H1 (cell line): Measurements from ENCODE around the gene HDGFL3. TPM values are rescaled to one million over a fixed set of nuclear protein-coding genes. Genes with fewer than 3 reads are reported as not detected.
A peak's percentile ranks its signal among the peaks of the same experiment; 100 is the strongest.

Source experiments
- CTCF ChIA-PET: fragments of 300-600 bp; sonication (Branson Sonifier 250); formaldehyde crosslinking; loops from one replicate; lab custom pipeline; 2021; ENCODE audit not compliant: partially characterized antibody; lab: Charles Lee
- POLR2A ChIA-PET: fragments of 300-600 bp; sonication (Branson Sonifier 250); formaldehyde crosslinking; loops from one replicate; lab custom pipeline; 2021; ENCODE audit warnings: inconsistent platforms; ENCODE audit not compliant: partially characterized antibody; lab: Charles Lee
- DNase-seq, 2 experiments: peaks; one replicate each; pipeline versions ENCODE4 v3.0.0 to v3.0.0-alpha.2; 2010 to 2022; ENCODE audit warnings: low spot score in 2 of 2, low read depth in 1 of 2, mixed read lengths in 1 of 2
- FAIRE-seq: peaks from 2 replicates; lab custom pipeline; 2011; peaks lifted over from hg19 to GRCh38; lab: Jason Lieb, UNC
- H2AFZ ChIP-seq: 2 replicates; pipeline ENCODE4 v1.8.1; 2012; ENCODE audit warnings: low read length, inconsistent platforms
- H2AK5ac ChIP-seq: 2 replicates; pipeline ENCODE4 v1.6.1; 2013; ENCODE audit warnings: low read depth, low read length
- H2BK120ac ChIP-seq: replicated peaks from 2 replicates; pipeline ENCODE3; 2013; ENCODE audit warnings: low read depth, low read length, inconsistent platforms
- H2BK12ac ChIP-seq: 2 replicates; pipeline ENCODE4 v1.6.1; 2013; ENCODE audit warnings: low read depth, low read length
- H2BK15ac ChIP-seq: 2 replicates; pipeline ENCODE4 v1.6.1; 2013; ENCODE audit warnings: low read length
- H2BK20ac ChIP-seq: 2 replicates; pipeline ENCODE4 v1.6.1; 2013; ENCODE audit warnings: low read length
- H2BK5ac ChIP-seq: 2 replicates; pipeline ENCODE4 v1.6.1; 2013; ENCODE audit warnings: low read depth, low read length
- H3K14ac ChIP-seq: 2 replicates; pipeline ENCODE4 v1.6.1; 2013; ENCODE audit warnings: inconsistent platforms; ENCODE audit not compliant: insufficient read length
- H3K18ac ChIP-seq: 2 replicates; pipeline ENCODE4 v1.6.1; 2013; ENCODE audit warnings: low read length; ENCODE audit errors: extremely low read depth
- H3K23ac ChIP-seq: 2 replicates; pipeline ENCODE4 v1.6.1; 2013; ENCODE audit warnings: inconsistent platforms; ENCODE audit not compliant: insufficient read length
- H3K23me2 ChIP-seq: 2 replicates; pipeline ENCODE4 v1.6.1; 2013; ENCODE audit warnings: low read depth, low read length
- H3K27ac ChIP-seq: 2 replicates; pipeline ENCODE4 v1.6.1; 2011; ENCODE audit warnings: low read depth, low read length, inconsistent platforms
- H3K27me3 ChIP-seq, 4 experiments: replicated peaks in 1 of 4; 1 replicate in 1 of 4; 2 replicates in 3 of 4; pipeline versions ENCODE4 v1.6.1 to v1.8.1; 2011 to 2013; ENCODE audit warnings: low read length in 3 of 4, mild to moderate bottlenecking in 3 of 4, inconsistent platforms in 2 of 4, mixed read lengths in 2 of 4, moderate library complexity in 1 of 4; ENCODE audit not compliant: control insufficient read depth in 3 of 4, insufficient read depth in 3 of 4; ENCODE audit errors: extremely low read depth in 1 of 4
- H3K36me3 ChIP-seq, 4 experiments: 2 replicates each; pipeline versions ENCODE4 v1.6.1 to v1.8.1; 2011 to 2013; ENCODE audit warnings: mild to moderate bottlenecking in 4 of 4, low read length in 3 of 4, moderate library complexity in 2 of 4, control low read depth in 1 of 4, inconsistent platforms in 1 of 4; ENCODE audit not compliant: insufficient read depth in 4 of 4, control insufficient read depth in 2 of 4
- H3K4ac ChIP-seq: replicated peaks from 2 replicates; pipeline ENCODE3; 2013; ENCODE audit warnings: low read length, low read depth, mixed read lengths, inconsistent platforms; ENCODE audit not compliant: insufficient read length
- H3K4me1 ChIP-seq, 4 experiments: replicated peaks in 1 of 4; 1 replicate in 1 of 4; 2 replicates in 3 of 4; pipeline versions ENCODE4 v1.6.1 to v1.8.1; 2011 to 2013; ENCODE audit warnings: low read length in 3 of 4, inconsistent platforms in 2 of 4, mixed read lengths in 1 of 4; ENCODE audit not compliant: insufficient read depth in 4 of 4, control insufficient read depth in 3 of 4
- H3K4me2 ChIP-seq, 2 experiments: 2 replicates each; pipeline versions ENCODE4 v1.6.1 to v1.8.1; 2011 to 2013; ENCODE audit warnings: low read depth in 2 of 2, low read length in 2 of 2, control low read depth in 1 of 2, inconsistent platforms in 1 of 2, mild to moderate bottlenecking in 1 of 2; ENCODE audit not compliant: insufficient read depth in 1 of 2
- H3K4me3 ChIP-seq, 4 experiments: fragments of 200-600, 300-600 bp in 1 of 4; sonication (generic), shearing (Covaris generic), sonication (Bioruptor Twin) in 1 of 4; 2 replicates each; pipeline versions ENCODE4 v1.5.1 to v1.8.1; 2011 to 2016; ENCODE audit warnings: low read length in 4 of 4, low read depth in 3 of 4, control low read depth in 2 of 4, inconsistent platforms in 2 of 4, mild to moderate bottlenecking in 2 of 4, mixed read lengths in 1 of 4, moderate library complexity in 1 of 4; ENCODE audit not compliant: insufficient read depth in 2 of 4; ENCODE audit errors: extremely low read depth in 1 of 4
- H3K56ac ChIP-seq: replicated peaks from 2 replicates; pipeline ENCODE3; 2013; ENCODE audit warnings: low read depth, mild to moderate bottlenecking, mixed read lengths, low read length, inconsistent platforms; ENCODE audit not compliant: insufficient read length
- H3K79me1 ChIP-seq: 2 replicates; pipeline ENCODE4 v1.6.1; 2013; ENCODE audit warnings: low read depth, low read length, control low read depth
- H3K79me2 ChIP-seq, 2 experiments: 2 replicates each; pipeline versions ENCODE4 v1.6.1 to v1.8.1; 2012 to 2013; ENCODE audit warnings: low read length in 2 of 2, mild to moderate bottlenecking in 2 of 2, inconsistent platforms in 1 of 2; ENCODE audit not compliant: insufficient read depth in 2 of 2, control insufficient read depth in 1 of 2
- H3K9ac ChIP-seq, 4 experiments: replicated peaks in 1 of 4; 1 replicate in 1 of 4; 2 replicates in 3 of 4; pipeline versions ENCODE4 v1.6.1 to v1.8.1; 2011 to 2013; ENCODE audit warnings: low read depth in 3 of 4, low read length in 3 of 4, control low read depth in 2 of 4, mild to moderate bottlenecking in 2 of 4, moderate library complexity in 2 of 4, inconsistent platforms in 1 of 4; ENCODE audit errors: extremely low read depth in 1 of 4
- H3K9me3 ChIP-seq, 2 experiments: 2 replicates each; pipeline versions ENCODE4 v1.6.1 to v1.8.1; 2012 to 2013; ENCODE audit warnings: mild to moderate bottlenecking in 2 of 2, moderate library complexity in 2 of 2, control low read depth in 1 of 2, inconsistent platforms in 1 of 2, low read depth in 1 of 2, low read length in 1 of 2, mixed read lengths in 1 of 2; ENCODE audit not compliant: insufficient read depth in 2 of 2
- H4K20me1 ChIP-seq, 2 experiments: replicated peaks in 1 of 2; 2 replicates each; pipeline versions ENCODE3 to v1.8.1; 2011 to 2013; ENCODE audit warnings: inconsistent platforms in 2 of 2, low read length in 2 of 2, mild to moderate bottlenecking in 1 of 2; ENCODE audit not compliant: insufficient read depth in 2 of 2, control insufficient read depth in 1 of 2
- H4K5ac ChIP-seq: 2 replicates; pipeline ENCODE4 v1.6.1; 2013; ENCODE audit warnings: low read length, low read depth, mixed read lengths, inconsistent platforms; ENCODE audit not compliant: insufficient read length
- H4K8ac ChIP-seq: 2 replicates; pipeline ENCODE4 v1.8.0; 2013; ENCODE audit warnings: mild to moderate bottlenecking, moderate library complexity, low read length, inconsistent platforms; ENCODE audit not compliant: insufficient read depth; ENCODE audit errors: extremely low read depth
- H4K91ac ChIP-seq: replicated peaks from 2 replicates; pipeline ENCODE3; 2013; ENCODE audit warnings: low read length, mixed read lengths, inconsistent platforms; ENCODE audit not compliant: insufficient read length
- PHF8 ChIP-seq: fragments of 200-600 bp; sonication (generic); conservative IDR thresholded peaks from 2 replicates; pipeline ENCODE4 v1.7.1; 2012; ENCODE audit warnings: low read depth, mild to moderate bottlenecking, inconsistent platforms, low read length, moderate library complexity
- RAD21 ChIP-seq, 2 experiments: IDR thresholded peaks in 1 of 2; conservative IDR thresholded peaks in 1 of 2; 2 replicates each; pipeline ENCODE4 v1.6.1; 2011; ENCODE audit warnings: low read depth in 2 of 2, low read length in 2 of 2, improper control_type of control experiment in 1 of 2, inconsistent platforms in 1 of 2, mild to moderate bottlenecking in 1 of 2, moderate library complexity in 1 of 2
- TAF1 ChIP-seq: IDR thresholded peaks from 2 replicates; pipeline ENCODE4 v1.6.1; 2011; ENCODE audit warnings: mild to moderate bottlenecking, low read depth, low read length
- TBP ChIP-seq: IDR thresholded peaks from 2 replicates; pipeline ENCODE4 v1.6.1; 2011; ENCODE audit warnings: low read depth, low read length, improper control_type of control experiment
- WGBS, 2 experiments: shearing (Covaris generic) in 1 of 2; methylation state at CpG; one replicate each; pipeline versions ENCODE4 v1.1.6 to v1.1.7; 2013 to 2015; ENCODE audit warnings: low lambda C conversion rate in 2 of 2, mixed read lengths in 2 of 2, inconsistent platforms in 1 of 2, low coverage in 1 of 2, missing lambda C conversion rate in 1 of 2; ENCODE audit not compliant: insufficient replicate concordance in 2 of 2, insufficient coverage in 1 of 2, insufficient read length in 1 of 2; ENCODE audit errors: extremely low coverage in 1 of 2, missing lambda C conversion rate in 1 of 2; 5-methylcytosine and 5-hydroxymethylcytosine counted together
- polyA plus RNA-seq, 7 experiments: library from polyadenylated mRNA; depleted of rRNA in 3 of 7; stranded (reverse) in 5 of 7; unstranded in 2 of 7; fragments of >200 nt in 5 of 7; fragments of 200-250 nt in 2 of 7; gene quantifications; 1 replicate in 5 of 7; 2 replicates in 1 of 7; 4 replicates in 1 of 7; pipeline versions ENCODE4 v1.2.1 to v1.2.3, GENCODE V29; 2011 to 2013; ENCODE audit warnings: missing spikeins in 2 of 7, mixed read lengths in 2 of 7
- total RNA-seq: library from RNA; stranded (reverse); fragmentation: NEBNext Ultra II Directional; extraction: Animal tissue kit (Norgen Biotek cat#: 25700); gene quantifications from 2 replicates; pipeline ENCODE4 v1.2.1, GENCODE V29; 2021
- TF ChIP-seq, protein P1 (sequence below): IDR thresholded peaks from 2 replicates; pipeline ENCODE4 v1.6.1; 2012; ENCODE audit warnings: low read length, inconsistent platforms

Gene HDGFL3
- total and polyA plus RNA-seq, 2 of the 8 experiments (the other 6 are each of a cell fraction or from before 2014, with no cell fraction given): 14.1 to 149 TPM

GRCh38 chr15:83108266-83109219 lies 99.1 kb downstream of the HDGFL3 start:
- H3K23me2 ChIP-seq: peaks cover 13% of the 10 kb centered on the region; the same call in 1 of the 2 replicates
- H3K4me3 ChIP-seq: peak overlapping the region in 2 of 4 experiments; percentile 51 to 68; a peak in 3 of 8 replicates
- peak overlapping the region; percentile 66 for H4K91ac ChIP-seq
- H3K79me2 ChIP-seq: no peaks in the 10 kb centered on the region
- H2AK5ac ChIP-seq: no peak overlapping the region
- H3K4me2 ChIP-seq: peak overlapping the region; percentile 68 to 95; a peak in 3 of 4 replicates
- DNase-seq (no peak), FAIRE-seq (no peak)
- H3K4me1 ChIP-seq: peaks cover 0 to 9% (median 4%) of the 10 kb centered on the region in 4 experiments; a peak in 3 of 7 replicates
- H4K20me1 ChIP-seq: peaks cover 0 to 5% of the 10 kb centered on the region in 2 experiments
- WGBS, 2 experiments: 88% methylated on average over 21 of the region's 21 CpGs; no CpG with 5 or more reads in 1 of the 2 experiments
- TF ChIP-seq PHF8 (no peak), TAF1 (no peak), TBP (no peak), RAD21 (IDR thresholded peaks at IDR 0.05 in 1 of 2, conservative IDR thresholded peaks at IDR 0.05 in 1 of 2; ENCODE audit: low read depth in 2 of 2, low read length in 2 of 2) (no peak)
- TF ChIP-seq, protein P1, sequence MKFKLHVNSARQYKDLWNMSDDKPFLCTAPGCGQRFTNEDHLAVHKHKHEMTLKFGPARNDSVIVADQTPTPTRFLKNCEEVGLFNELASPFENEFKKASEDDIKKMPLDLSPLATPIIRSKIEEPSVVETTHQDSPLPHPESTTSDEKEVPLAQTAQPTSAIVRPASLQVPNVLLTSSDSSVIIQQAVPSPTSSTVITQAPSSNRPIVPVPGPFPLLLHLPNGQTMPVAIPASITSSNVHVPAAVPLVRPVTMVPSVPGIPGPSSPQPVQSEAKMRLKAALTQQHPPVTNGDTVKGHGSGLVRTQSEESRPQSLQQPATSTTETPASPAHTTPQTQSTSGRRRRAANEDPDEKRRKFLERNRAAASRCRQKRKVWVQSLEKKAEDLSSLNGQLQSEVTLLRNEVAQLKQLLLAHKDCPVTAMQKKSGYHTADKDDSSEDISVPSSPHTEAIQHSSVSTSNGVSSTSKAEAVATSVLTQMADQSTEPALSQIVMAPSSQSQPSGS: no peak
- peak overlapping the region; percentile 92; the same call in 1 of the 2 replicates for H2BK15ac ChIP-seq
- no peak overlapping the region for H3K14ac ChIP-seq
- H3K27ac ChIP-seq: no peak overlapping the region
- H2BK120ac ChIP-seq: no peak overlapping the region
- no peak overlapping the region for H4K5ac ChIP-seq
- H4K8ac ChIP-seq: no peak overlapping the region
- H3K79me1 ChIP-seq: no peaks in the 10 kb centered on the region
- no peak overlapping the region for H3K9ac ChIP-seq
- peaks cover 0 to 34% (median 25%) of the 10 kb centered on the region in 4 experiments; a peak in 6 of 7 replicates for H3K27me3 ChIP-seq
- 0 out of 2 replicates have a peak overlapping the region, but pooled peaks have one; percentile 32 for H2BK20ac ChIP-seq
- ChIA-PET CTCF (interaction anchor here (0.8 to 1.1 kb wide), 3 partner anchors 10 to 97 kb away, joined by 3 to 7 read pairs (median 4); partner anchors contain the start of gene C15orf40), POLR2A (interaction anchor here (0.6 to 1.7 kb wide), 4 partner anchors 12 to 52 kb away, joined by 3 to 6 read pairs (median 4); no protein-coding TSS in a partner anchor)
- H3K9me3 ChIP-seq: no peaks in the 10 kb centered on the region
- H2AFZ ChIP-seq: no peak overlapping the region
- no peak overlapping the region for H3K23ac ChIP-seq
- 0 out of 2 replicates have a peak overlapping the region, but pooled peaks have one; percentile 1 for H2BK5ac ChIP-seq
- H3K36me3 ChIP-seq: no peaks in the 10 kb centered on the region
- H2BK12ac ChIP-seq: peak overlapping the region; percentile 18; the same call in 1 of the 2 replicates
- no peak overlapping the region for H3K4ac ChIP-seq
- H3K56ac ChIP-seq: no peak overlapping the region
- H3K18ac ChIP-seq: no peak overlapping the region; the same call in 1 of the 2 replicates
